HG03064 (cell line): Measurements from ENCODE around the gene TMEM131.
"Not testable (repeated sequence)": the region's sequence is repeated elsewhere in the genome, so short reads cannot be mapped to it uniquely, and the experiment has no call there.

Source experiments
- ATAC-seq: cut with Tn5 transposase; IDR thresholded peaks from one replicate; pipeline ENCODE4 v1.9.1; 2021; ENCODE audit warnings: low read depth; ENCODE audit not compliant: unreplicated experiment

Gene TMEM131

DNA sequence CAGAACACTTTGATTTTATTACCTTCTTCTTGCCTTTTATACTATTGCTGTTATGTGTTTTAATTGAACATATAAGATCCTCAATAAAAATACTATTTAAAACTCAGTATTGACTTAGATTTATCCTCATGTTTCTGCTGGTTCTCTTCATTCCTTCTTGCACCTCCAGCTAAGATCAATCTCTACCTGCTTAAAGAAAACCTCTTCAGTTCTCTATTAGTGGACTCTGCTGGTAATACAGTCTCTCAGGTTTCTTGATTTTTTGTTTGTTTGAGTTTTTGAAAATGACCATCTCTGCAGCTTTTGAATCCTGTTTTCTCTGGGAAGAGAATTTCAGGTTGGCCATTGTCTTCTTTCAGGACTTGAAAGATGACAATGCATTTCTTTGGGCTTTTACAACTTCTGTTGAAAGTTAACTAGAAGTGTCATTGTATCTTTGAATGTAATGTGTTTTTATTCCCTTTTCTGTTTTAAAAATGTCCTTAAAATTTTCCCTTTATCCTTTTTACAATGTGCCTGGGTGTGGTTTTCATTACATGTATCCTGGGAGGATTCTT lies 29.8 kb upstream of the TMEM131 start:
- no peak for ATAC-seq

DNA sequence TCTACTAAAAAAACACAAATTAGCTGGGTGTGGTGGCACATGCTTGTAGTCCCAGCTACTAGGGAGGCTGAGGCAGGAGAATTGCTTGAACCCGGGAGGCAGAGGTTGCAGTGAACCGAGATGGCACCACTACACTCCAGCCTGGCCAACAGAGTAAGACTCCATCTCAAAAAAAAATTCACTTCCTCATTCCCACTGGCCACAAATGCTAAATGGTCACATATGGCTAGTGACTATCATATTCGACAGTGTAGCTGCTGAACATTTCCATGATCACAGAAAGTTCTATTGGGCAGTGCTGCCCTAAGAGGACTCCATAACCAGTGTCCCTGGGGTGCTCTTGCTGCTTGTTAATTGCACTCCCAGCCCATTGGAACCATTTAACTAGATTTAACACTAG lies 26.3 kb upstream of the TMEM131 start:
- ATAC-seq = not testable (repeated sequence)

DNA sequence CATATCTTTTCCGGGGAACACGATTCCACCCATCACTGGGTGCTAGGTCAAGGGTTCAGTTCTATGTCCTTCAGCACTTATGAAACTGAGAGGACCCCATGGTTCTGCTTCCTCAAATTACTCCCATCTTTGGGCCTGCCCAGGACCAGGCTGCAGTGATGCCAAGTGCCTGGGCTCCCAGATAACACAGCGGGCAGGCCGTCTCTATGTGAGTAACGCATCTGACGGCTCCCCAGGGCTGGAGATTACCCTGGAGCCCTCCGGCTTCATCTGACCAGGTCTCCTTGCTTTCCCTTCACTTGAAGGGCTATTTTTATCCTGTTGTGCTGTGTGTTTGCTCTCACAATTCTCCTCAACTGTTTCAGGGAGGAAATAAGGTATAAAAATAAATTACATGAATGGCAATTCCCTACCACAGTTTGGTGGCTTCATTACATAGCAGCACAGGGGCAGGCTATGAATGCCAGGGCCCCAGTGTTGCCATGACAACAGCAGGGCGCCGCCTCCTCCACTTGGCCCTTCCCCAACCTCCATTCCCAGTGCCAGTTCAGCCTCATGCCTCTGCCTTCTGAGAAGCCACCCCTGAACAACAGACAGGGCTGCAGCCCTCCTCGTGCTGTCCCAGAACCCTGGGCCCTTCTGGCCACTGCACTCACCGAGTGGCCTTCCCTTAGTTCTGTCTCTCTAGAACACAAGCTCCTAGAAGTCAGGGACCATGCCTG lies 25.4 kb upstream of the TMEM131 start:
- no peak for ATAC-seq

DNA sequence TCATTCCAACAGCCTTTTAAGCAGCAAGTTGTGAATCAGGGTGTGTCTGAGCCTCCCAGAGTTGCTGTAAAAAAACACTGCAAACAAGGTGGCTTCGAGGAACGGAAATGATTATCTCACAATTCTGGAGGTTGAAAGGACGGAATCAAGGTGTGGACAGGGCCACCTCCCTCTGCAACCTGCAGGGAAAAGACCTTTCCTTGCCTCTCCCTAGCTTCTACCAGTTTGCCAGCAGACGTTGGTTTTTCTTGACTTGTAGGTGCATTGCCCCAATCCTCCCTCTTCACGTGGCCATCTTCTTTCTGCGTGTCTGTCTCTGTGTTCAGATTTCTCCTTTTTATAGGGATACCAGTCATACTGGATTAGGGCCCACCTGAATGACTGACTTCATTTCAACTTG lies 24.8 kb upstream of the TMEM131 start:
- ATAC-seq = no peak

DNA sequence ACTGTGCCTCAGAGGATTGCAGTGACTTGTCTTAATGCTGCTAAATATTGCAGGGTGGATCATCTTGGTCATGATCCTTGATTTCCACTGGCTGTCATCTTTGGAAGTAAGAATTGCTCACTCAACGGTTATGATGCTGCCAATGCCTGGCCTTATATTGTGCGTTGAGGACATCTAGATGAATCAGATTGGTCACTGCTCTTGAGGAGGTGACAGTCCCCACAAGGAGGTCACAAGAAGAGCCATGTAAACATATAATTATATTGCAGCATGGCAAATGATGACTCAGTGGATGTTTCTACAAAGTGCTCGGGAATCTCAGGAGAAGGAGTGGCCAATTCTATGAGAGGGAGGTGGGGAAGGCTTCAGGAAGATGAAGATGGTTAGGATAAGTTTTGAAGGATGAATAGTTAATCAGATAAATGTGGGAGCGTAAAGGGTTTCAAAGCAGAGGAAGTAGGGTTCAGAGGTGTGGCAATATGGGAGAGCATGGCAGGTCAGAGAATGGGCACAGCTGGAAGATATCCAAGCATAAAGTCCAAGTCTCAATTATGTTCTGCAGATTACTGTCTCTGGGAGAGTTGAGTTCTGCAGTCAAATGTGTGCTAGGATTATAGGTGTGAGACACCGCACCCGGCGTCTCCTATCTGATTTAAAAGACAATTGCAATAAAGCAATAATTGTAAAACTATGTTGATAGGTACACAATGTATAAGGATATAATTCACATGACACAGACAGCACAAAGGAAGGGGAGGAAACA lies 21.3 kb upstream of the TMEM131 start:
- ATAC-seq = no peak

DNA sequence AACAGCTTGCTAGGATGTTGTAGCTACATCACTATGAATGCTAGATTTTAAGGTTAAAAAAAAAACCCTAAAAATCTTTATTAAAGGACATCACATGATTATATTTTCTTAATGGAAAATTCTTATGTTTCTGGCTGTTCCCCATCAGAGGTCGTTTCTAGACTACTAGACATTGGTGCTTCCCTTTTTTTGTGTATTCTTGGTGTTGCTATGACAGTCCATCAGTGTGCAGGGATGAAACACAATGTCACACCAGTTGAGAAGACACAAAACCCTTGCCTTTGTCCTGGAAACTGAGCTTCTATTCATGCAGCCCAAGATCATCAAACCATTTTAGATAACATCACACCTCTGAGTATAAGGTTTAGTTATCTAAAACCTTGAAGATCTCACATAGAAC lies 19.9 kb upstream of the TMEM131 start:
- ATAC-seq = no peak

DNA sequence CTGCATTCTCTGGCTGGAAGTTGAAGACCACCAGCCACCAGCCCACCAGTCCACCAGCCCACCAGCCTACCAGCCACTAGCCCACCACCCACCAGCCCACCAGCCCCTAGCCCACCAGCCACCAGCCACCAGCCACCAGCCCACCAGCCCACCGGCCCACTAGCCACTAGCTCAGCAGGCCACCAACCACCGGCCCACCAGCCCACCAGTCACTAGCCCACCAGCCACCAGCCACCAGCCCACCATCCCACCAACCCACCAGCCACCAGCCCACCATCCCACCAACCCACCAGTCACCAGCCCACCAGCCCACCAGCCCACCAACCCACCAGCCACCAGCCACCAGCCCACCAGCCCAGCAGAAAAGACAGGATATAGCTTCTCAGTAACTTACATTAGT lies 18.6 kb upstream of the TMEM131 start:
- ATAC-seq = no peak

DNA sequence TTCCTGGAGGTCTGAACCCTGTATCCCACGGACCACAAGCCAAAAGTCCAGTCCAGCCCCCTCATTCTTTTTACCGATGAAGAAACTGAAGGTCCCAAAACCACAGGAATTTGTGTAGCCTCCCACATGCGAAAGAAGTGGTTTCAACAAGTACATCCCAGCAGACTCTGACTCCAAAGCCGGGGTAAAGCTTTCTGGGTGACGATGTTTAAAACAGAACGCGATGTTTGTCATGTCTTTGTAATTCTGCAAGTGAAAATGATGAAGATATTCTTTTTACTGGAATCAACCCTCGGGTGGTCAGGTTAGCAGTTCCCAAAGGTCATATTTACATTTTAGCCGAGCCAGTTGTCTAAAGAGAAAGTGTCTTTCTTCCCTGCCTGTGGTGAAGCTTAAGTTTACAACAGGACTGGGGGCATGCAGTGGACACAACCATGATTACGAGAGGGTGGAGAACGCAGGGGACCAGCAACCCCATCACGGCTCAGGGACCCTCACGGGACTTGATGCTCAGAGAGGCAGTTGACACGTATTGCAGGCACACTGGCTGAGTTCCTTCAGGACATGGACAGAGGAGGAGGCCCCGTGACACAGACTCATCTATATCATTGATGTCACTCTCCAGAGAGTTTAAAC lies 17.8 kb upstream of the TMEM131 start:
- no peak for ATAC-seq

DNA sequence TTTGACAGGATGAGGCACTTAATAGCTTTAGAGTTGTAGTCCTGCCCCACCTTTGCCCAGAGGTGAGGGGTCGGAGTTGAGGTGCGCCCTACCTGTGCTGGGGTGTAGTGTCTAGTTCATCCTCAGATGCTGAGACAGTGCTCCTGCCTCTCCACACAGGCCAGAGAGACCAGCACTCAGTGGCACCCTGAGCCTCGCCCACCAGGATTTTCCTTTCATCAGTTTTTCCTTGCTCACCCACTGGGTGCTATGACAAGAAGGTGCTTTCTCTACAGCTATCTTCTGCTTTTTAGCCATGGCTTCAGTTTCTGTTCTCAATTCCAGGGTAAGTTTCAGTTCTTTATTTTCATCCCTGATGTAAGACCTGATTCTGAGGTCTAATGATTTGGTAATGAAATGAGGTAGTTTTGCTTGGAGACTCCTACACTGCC lies 16.8 kb upstream of the TMEM131 start:
- peak; percentile 71 for ATAC-seq

DNA sequence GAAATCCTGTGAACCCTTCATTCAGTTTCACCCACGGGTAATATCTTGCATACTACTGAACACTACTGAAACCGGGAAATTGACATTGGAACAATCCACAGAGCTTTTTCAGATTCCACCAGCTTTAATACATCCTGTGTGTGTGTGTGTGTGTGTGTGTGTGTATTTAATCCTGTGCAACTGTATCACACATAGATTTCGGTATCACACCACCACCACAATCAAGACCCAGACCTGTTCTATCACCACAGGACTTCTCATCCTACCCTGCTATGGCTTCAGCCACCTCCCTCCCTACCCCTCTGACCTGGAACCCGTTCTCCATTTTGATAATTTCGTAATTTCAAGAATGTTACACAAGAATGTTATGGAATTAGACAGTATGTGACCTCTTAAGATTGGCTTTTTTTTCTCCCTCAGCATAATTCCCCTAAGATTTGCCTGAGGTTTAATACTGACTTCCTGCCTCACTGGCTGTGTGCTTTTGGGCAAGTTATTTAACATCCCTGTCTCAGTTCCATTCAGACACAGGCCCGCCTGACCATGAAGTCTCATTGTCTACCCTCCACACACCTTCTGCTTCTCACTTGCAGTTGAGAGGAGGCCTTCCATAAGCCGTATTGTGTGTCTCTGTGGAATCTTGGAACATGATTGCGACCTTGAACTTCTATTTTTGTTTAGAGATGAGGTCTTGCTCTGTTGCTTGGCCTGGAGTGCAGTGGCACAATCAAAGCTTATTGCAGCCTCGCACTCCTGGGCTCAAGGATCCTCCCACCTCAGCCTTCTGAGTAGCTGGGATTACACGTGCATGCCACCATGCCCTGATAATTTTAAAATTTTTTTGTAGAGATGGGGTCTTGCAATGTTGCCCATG lies 14.4 kb upstream of the TMEM131 start:
- no peak for ATAC-seq

DNA sequence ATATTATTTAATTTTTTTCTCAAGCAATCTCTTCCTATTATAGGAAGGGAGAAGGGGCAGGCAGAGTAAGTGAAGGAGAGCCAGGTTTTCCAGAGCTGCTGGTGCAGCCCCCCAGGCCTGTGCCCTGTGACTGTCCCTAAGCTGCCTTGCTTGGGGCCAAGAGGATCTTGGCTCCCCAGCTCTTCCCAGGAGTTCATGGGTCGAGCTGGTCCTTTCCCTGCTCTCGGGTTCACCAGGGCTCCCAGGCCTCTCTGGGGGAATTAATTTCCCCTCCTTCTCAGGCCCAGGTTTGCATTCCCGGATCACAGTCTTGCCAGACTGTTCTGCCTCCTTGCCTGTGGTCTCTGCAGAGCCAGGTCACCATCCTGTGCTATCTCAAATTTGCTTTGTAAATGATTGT lies 12.7 kb upstream of the TMEM131 start:
- ATAC-seq = no peak

DNA sequence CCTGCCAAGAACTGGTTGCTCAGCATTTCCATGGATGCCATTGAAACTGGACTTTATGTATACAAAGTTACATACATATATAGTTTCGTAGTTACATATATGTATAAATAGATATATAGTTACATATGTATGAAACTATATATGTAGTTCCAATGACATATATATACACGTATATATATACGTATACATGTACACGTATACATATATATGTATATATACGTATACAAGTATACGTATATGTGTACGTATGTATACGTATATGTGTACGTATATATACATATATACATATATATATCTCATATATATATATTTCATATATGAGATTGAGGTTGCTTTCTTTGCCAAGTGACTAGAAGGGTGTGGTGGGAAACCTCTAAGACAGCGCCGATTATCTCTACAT lies 10.6 kb upstream of the TMEM131 start:
- ATAC-seq = no peak

DNA sequence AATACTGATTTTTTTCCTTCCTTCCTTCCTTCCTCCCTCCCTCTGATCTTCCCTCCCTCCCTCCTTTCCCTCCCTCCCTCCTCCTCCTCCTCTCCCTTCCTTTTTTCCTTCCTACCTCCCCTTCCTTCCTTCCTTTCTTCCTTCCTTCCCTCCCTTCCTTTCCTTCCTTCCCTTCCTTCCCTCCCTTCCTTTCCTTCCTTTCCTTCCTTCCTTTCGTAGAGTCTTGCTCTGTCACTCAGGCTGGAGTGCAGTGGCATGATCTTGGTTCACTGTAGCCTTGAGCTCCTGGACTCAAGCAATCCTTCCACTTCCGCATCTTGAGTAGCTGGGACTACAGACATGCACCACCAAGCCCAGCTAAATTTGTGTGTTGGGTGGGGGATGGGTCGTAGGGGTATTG lies 8.9 kb upstream of the TMEM131 start:
- ATAC-seq = no peak

DNA sequence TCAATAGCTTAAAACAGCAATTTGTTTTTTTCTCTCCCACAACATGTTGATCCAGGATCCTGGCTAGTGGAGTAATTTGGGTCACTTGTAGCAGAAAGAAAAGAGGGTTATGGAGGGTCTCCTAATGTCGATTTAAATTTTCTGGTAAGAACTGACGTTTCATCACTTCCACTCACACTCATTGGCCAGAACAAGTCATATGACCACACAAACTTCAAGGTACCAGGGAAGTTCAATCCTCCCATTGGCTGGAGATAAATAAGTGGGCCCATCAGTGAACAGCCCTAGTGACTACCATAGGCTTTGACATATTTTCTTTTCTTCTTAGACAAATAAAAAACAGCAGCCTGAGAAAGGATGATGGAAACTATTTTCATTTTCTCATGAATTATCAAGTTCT lies 8.3 kb upstream of the TMEM131 start:
- ATAC-seq = no peak

DNA sequence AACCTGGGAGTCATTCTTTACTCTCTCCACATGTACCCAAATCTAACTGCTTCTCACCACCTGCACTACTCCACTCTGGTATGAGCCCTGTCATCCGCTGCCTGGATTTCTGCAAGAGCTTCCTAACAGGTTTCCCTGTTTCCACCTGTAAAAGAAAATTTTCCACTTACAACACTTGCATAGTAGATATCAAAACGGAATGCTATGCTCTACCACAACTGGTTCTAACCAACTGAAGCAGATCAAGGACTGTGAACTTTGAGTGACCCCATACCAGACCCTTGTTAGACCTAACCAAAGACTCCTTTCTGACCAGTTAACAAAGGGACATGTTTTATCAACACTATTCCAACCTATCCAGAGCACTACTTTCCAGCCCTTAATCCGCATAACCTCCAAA lies 3.8 kb upstream of the TMEM131 start:
- no peak for ATAC-seq

DNA sequence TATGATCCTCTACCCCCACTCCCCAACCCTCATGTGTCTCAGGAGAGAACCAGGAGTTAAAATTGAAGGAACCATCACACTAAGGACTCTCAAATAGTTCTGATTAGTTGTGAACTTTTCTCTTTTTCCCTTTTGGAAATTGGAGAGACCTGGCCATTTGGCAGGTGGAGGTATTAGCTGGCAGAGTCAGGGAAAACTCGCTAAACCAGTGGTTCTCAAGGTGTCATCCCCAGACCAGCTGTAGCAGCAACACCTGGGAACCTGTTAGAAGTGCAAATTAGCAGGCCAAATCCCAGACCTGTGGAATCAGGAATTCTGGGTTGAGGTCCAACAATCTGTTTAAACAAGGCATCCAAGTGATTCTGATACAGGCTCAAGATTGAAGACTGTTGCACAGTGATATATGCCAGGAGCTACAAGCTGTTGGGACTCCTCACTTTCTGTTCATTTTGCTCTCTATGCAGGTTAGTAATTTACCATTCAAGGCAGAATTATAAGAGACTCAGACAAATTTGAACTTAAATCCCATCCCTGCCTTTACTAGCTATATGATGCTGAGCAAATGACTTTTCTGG lies 2.8 kb upstream of the TMEM131 start:
- no peak for ATAC-seq

DNA sequence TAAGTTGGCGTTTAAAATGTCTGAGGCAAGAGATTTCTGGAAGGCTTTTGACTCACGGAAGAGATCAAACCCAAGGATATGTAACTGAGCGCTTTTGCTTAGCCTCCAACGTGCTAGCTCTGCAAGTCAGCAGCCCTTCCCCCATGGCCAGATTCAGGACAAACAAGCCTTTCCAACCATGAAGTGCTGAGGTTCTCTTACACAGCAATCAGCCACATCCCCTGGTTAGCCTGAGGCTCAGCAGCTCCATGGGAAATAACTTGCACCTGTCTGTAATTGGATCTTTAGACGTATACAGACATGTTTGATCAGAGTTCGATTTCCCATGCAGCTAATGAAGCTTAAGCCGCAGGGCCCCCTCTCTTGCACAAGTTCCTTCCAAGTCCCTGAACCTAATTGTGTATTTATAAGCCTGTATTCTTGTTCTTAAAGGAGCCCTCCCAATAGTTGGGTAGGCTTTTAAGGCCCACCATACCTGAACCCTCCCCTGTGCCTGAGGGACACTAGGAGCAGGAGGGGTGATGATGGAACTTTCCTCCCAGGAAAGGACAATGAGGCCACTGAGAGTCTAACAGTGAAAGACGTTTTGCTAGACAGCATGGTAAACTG lies 2.1 kb upstream of the TMEM131 start:
- no peak for ATAC-seq

DNA sequence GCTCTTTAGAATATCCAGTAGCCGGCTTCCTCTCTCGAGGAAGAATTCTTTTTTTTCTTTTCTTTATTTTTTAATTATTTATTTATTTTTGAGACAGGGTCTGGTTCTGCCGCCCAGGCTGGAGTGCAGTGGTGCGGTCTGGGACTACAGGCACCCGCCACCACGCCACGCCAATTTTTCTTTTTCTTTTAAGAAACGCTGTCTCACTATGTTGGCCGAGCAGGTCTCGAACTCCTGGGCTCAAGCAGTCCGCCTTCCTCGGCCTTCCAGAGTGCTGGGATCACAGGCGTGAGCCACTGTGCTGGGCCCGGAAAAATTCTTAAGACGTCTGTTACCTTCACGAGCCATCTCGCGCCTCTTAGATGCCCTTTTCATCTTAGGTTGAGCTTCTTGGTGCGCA lies 931 bp upstream of the TMEM131 start:
- ATAC-seq = no peak

DNA sequence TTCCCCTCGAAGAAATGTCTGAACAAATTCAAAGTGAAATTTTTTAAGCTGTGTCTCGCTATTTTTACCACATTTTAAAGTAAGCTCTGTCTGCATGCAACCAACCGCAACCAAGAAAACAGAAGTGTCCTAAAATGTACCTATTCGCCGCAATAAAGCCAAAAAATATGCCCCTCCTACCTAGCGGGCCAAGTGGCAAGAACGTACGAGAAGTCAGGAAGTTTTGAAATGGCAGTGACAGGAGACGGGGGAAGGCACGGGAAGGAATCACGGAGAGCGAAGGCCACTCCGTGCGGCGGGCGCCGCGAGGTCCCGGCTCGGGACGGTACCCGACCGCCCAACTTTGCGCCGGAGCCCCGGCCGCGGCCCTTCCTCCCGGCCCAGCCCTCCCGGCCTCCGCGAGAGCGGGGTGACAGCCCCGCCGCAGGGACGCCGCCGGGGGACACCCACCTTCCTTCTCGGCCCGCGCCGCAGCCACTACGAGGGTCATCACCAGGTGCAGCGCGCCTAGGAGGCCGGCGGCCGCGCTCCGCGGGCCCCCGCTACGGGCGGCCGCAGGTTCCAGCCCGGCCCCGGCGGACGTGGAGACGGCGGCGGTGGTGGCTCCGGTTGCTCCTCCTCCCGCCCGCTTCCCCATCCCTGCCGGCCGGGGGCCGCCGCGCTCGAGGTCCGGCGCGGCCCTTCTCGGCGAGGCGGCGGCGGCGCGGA lies 568 bp downstream of the TMEM131 start:
- peak; percentile 38 for ATAC-seq
